Lower lobe of right lung (tissue), 2 donors: ENCODE results near the gene TET1. TPM values are rescaled to one million over a fixed set of nuclear protein-coding genes. Genes with fewer than 3 reads are reported as not detected.

ENCODE experiments used
- ATAC-seq, 2 donors: fragments of 200-7000 bp; cut with Tn5 transposase; one replicate each; pipeline ENCODE4 v1.9.1; 2020 to 2022; ENCODE audit warnings: mild to moderate bottlenecking in 2 of 2, moderate library complexity in 2 of 2
- DNase-seq: peaks from one replicate; pipeline ENCODE4 v3.0.0-alpha.2; 2020
- H3K27ac ChIP-seq: fragments of 200-600 bp; one replicate; pipeline ENCODE4 v1.8.0; 2022
- H3K27me3 ChIP-seq: fragments of 200-600 bp; one replicate; pipeline ENCODE4 v1.8.0; 2022; ENCODE audit warnings: low read depth
- H3K36me3 ChIP-seq: fragments of 200-600 bp; one replicate; pipeline ENCODE4 v1.8.0; 2022; ENCODE audit warnings: mild to moderate bottlenecking
- H3K4me1 ChIP-seq: fragments of 200-600 bp; one replicate; pipeline ENCODE4 v1.8.0; 2022
- H3K4me3 ChIP-seq: fragments of 200-600 bp; one replicate; pipeline ENCODE4 v1.8.0; 2022; ENCODE audit warnings: mild to moderate bottlenecking
- H3K9me3 ChIP-seq: fragments of 200-600 bp; one replicate; pipeline ENCODE4 v1.8.0; 2022
- CTCF ChIP-seq: fragments of 200-600 bp; IDR thresholded peaks from one replicate; pipeline ENCODE4 v1.8.0; 2022; ENCODE audit warnings: antibody characterized with exemption, mild to moderate bottlenecking
- intact Hi-C: fragments of 100-400 bp; cut with DNase I; formaldehyde crosslinking; loops from one replicate; pipeline ENCODE4 v1.11.0; 2022
- total RNA-seq: library from RNA; stranded (reverse); fragmentation: NEBNext Ultra II Directional; extraction: Animal tissue kit (Norgen Biotek cat#: 25700); gene quantifications from one replicate; pipeline ENCODE4 v1.2.1, GENCODE V29; 2021
- donor health status: DM: no; HTN: yes; CAD: no; lungs with severe emphysema.

TET1 gene
- total RNA-seq, 1 donor from 2014 or later = 1.8 TPM

- Histone ChIP-seq H3K27ac (no peak overlapping the region), H3K4me3 (no peak overlapping the region), H3K4me1 (no peaks in the 10 kb centered on the region), H3K27me3 (no peaks in the 10 kb centered on the region), H3K36me3 (no peaks in the 10 kb centered on the region), H3K9me3 (no peaks in the 10 kb centered on the region)
- ATAC-seq = no peak
- no peak for TF ChIP-seq CTCF
- intact Hi-C loops = no loop called here
- no peak for DNase-seq
Measured at GRCh38 chr10:68586606-68587305, 26.6 kb downstream of the TET1 start.

GRCh38 chr10:68594405-68594804 lies 34.3 kb downstream of the TET1 start:
- Histone ChIP-seq H3K27ac (no peak overlapping the region), H3K9me3 (no peaks in the 10 kb centered on the region), H3K36me3 (no peaks in the 10 kb centered on the region), H3K4me3 (no peak overlapping the region), H3K4me1 (peaks cover 4% of the 10 kb centered on the region), H3K27me3 (no peaks in the 10 kb centered on the region)
- ATAC-seq (no peak), DNase-seq (no peak)
- no peak for TF ChIP-seq CTCF
- intact Hi-C loops = no loop called here

- Histone ChIP-seq H3K27ac (no peak overlapping the region), H3K4me3 (no peak overlapping the region), H3K4me1 (peaks cover 12% of the 10 kb centered on the region), H3K9me3 (no peaks in the 10 kb centered on the region), H3K36me3 (no peaks in the 10 kb centered on the region), H3K27me3 (no peaks in the 10 kb centered on the region)
- no peak for DNase-seq
- intact Hi-C loops = no loop called here
- no peak for TF ChIP-seq CTCF
- ATAC-seq = no peak
Measured at GRCh38 chr10:68595513-68595912, 35.4 kb downstream of the TET1 start.

- H3K9me3 ChIP-seq = no peaks in the 10 kb centered on the region
- intact Hi-C loops = no loop called here
- peaks cover 31% of the 10 kb centered on the region for H3K4me1 ChIP-seq
- no peaks in the 10 kb centered on the region for H3K27me3 ChIP-seq
- no peak for DNase-seq
- H3K4me3 ChIP-seq = no peak overlapping the region
- no peak overlapping the region for H3K27ac ChIP-seq
- no peaks in the 10 kb centered on the region for H3K36me3 ChIP-seq
- ATAC-seq = no peak
- TF ChIP-seq CTCF = no peak
Measured at GRCh38 chr10:68597407-68597806, 37.3 kb downstream of the TET1 start.

GRCh38 chr10:68598978-68599770 lies 39.0 kb downstream of the TET1 start:
- no peak for TF ChIP-seq CTCF
- Histone ChIP-seq H3K4me1 (peaks cover 34% of the 10 kb centered on the region), H3K36me3 (no peaks in the 10 kb centered on the region), H3K27ac (peak overlapping the region; percentile 74), H3K9me3 (no peaks in the 10 kb centered on the region), H3K27me3 (no peaks in the 10 kb centered on the region), H3K4me3 (peak overlapping the region; percentile 62)
- intact Hi-C loops = no loop called here
- ATAC-seq (peak; percentile 62 to 69), DNase-seq (no peak)
